ENCODE data around the gene ZBTB21.

The ZBTB21 gene

DNA sequence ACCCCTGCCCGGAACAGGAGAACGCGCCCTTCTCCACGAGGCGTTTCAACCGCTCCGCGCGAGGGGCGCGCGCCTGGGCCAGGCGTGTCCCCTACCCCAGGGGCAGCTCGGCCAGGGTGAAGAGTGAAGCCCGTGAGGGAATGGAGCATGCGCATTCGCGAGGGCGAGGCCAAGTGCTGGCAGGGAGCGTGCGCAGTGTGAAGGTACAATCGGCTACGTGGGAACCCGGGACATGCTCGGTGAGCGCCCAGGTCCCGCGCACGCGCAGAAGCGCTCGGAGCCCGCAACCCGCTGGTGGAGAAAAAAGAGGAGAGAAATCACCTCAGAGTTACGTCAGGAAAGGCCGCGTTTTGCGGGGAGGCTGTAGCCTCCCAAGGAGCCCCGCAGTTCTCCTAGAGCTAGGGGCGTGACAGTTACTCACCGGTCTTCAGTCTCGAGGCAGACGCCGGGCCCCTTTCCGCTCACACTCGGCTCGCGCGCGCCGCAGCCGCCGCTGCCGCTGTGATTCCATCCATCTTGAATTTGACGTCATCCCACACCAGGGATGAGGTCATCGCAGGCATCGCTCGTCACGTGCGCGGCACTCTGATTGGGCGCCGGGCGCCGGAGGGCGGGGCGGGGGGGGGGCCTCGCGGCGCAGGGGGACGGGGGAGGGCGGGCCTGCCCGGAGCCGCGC, at the start of gene ZBTB21:
TSS of gene ZBTB21 (minus strand) at position 530 of the 676 bp plus-strand sequence. CDS start 16,265 bp downstream, outside the sequence.
- peak; percentile 96 for DNase-seq (ENCODE audit: low read depth)

DNA sequence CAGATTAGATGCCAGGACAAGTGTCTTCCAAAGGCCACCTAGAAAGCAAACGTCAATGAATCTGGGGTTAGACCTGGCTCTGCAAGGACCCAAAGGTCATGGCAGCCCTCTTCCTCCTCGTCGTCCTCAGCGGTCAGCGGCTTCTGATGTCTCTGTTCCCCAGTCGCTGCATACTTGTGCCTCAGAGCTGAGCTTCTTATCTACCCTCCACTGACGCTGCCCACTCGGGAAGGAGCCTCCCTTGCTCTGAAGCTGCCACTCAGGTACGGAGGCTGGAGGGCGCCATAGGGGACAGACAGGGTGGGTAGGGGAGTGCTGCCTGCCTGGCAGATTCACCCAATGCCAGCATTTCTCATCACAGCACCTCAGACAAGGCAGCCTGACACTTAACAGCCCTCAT, 49.6 kb upstream of the ZBTB21 start:
- DNase-seq (ENCODE audit: low read depth) = no peak

DNA sequence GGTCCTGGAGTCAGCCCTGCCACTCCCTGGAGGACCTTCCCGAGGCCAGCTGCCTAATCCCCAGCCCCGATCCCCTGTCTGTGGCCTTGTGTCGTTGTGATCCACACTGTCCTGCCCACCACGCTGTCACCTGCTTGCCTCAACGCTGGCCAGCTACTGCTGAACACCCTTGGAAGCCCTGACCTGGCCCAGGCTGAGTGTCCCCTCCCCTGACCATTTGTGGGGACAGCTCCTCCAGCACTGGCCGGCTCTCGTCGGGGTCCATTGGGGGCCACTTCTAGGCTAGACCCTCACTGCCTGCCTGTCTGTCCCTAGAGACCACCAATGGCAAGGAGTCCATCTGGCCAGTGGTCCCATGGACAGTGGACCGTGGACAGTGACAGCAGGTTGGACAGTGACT, 49.0 kb upstream of the ZBTB21 start:
- DNase-seq (ENCODE audit: low read depth) = no peak

DNA sequence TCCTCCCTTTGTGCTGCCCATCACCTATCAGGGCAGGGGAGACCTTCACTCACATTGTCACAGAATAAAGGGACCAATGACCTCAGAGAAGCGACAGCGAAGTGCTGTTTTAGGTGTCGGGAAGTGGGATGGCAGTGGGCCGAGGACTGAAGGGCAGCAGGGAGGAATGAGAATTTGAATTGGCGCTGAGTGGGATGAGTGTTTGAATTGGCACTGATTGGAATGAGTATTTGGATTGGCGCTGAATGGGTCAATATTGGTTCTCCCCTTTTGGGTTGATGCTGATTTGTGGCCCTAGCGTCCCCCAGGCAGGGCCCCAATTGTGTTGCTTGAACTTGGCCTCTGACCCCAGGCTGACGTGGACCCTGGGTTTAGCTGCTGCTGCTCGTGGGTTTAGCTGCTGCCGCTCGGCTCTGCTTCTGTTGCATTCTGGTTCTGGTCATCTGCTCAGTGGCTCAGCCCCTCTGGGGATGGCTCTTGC, 48.5 kb upstream of the ZBTB21 start:
- no peak for DNase-seq (ENCODE audit: low read depth)

DNA sequence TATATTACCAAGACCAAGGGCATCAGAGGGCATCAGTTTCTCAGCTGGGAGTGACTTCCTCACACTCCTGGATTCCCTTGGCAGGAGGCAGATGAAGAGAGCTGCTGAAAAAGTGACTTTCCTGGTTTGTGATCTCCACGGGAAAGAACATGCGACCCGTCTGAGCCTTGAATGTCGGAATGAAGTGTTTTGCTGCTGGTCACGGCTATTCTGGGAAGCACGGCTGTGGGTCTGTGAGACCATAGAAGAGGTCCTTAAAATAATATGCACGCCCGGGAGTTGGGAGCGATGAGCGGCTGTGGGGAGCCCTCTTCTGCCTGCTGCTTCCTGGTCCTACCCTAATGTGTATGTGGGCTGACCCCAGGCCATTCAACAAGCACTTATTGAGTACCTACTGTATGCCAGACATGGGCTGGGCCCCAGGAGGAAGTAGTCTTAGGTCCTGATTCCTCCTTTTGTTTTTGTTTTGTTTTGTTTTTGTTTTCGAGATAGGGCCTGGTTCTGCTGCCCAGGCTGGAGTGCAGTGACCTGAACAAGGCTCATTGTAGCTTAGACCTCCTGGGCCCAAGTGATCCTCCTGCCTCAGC, 47.8 kb upstream of the ZBTB21 start:
- DNase-seq (ENCODE audit: low read depth) = no peak

DNA sequence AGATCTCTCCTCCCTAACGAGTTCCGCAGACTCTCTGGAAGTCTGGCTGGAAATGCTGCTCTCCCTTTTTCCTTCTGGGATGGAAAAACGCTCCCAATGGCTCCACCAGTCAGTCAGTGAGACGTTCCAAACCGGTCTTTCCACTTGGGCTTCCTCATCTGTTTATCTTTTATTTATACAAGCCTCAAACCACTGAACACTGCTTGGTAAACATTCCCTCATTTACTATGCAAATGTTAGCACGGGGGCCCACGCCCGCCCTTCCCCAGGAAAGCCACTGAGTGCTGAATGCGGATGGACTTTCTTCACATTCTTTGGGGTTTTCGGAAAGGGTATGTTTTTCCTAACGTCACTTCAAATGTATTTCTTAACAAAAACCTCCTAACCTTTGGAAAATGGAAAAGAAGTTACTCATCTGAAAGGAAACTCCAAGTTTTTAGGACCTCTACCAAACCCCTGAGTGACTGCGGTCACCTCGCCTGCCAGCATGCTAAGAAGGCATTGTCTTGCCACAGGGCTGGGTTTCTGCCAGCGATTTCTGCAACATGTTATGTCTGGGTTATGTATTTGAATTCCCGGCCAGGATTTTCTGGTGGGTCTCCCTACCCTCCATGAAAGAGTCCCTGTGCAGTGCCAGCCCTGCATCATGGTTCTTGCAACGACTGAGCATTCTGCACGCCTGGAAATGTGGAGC, 47.0 kb upstream of the ZBTB21 start:
- no peak for DNase-seq (ENCODE audit: low read depth)

DNA sequence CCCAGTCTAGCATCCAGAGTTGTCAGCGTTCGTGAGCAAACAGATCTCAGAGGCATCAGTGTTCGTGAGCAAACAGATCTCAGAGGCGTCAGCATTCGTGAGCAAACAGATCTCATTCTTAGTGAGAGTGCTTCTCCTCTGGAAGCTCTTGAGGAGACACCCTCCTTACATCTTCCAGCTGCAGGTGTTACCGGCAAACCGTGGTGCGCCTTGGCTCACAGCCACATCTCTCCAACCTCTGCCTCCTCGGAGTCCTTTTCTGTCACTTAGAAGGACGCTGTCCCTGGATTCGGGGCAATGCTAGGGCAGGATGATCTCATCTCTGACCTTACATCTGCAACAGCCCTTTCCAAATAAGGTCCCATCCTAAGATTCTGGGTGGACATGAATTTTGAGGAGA, 46.3 kb upstream of the ZBTB21 start:
- no peak for DNase-seq (ENCODE audit: low read depth)

DNA sequence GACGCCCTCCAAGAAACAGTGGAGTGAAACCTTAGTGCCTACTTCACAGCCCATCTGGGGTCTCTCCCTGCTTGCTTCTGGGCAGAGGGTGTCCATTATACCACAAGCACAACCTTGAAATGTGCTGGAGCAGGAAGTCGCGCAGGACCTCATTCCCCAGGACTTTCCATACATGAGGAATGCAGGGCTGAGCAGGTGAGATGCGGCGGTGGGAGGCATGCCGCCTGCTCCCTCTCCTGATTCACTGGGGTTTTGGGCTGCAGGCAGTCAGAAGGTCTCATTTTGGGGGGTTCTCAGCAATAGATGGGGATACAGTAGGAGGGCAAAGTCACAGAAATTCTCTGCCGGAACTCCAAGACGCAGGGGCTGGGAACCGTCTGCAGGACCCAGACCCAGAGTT, 45.3 kb upstream of the ZBTB21 start:
- no peak for DNase-seq (ENCODE audit: low read depth)

DNA sequence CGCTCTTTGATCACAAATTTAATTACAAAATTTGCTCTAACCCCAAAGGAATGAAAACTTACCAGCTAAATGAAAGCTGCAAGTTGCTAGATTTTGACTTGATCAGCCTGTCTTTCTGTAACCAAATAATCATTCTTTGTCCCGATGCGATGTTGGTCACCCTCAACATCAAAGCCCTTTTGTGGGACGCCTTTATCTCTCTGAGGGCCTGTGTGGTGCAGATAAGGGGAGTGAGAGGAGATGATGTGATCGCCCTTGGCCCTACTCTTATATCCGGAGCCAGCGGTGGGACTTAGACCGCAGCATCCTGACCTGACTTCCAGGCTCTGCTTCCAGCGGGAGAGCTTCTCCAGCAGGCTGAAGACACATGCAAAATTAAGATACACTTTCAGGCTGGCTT, 41.6 kb upstream of the ZBTB21 start:
- DNase-seq (ENCODE audit: low read depth) = no peak

DNA sequence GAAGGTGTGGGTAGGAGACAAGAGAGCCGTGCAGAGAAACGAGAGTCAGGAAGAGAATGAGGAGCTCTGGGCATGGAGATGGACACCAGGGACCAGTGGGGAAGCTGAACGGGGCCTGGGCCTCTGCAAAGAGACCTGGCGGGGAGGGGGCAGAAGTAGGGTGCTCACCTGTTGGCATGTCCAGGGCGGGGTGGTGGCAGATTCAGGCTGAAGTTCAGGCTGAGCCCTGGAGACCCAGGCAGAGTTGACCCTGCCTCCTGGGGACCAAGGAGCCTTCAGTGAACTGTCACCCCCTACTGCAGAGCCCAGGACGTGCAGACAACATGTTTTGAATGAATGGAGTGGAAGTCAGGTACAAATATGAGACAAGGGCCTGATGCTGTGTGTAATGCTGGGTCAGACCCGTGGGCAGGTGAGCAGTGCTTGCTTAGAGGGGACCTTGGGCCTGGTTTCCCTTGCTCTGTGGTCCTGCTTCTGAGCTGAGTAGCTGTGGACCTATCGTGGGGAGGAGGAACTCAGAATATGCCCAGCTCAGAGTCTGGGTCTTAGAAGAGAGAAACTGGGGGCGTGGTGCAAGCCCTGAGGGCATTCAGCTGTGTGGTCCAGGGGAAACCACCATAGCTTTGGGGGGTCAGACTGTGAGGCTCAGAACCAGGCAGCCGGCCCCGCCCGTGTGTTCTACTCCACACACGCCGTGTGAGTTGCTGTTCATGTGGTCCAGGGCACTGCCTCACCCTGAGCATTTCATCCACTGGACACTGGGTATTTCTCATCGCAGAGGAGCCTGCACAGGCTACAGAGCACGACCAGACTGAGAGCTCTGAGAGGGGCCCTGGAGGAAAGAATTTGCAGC, 39.6 kb upstream of the ZBTB21 start:
- DNase-seq (ENCODE audit: low read depth) = no peak

DNA sequence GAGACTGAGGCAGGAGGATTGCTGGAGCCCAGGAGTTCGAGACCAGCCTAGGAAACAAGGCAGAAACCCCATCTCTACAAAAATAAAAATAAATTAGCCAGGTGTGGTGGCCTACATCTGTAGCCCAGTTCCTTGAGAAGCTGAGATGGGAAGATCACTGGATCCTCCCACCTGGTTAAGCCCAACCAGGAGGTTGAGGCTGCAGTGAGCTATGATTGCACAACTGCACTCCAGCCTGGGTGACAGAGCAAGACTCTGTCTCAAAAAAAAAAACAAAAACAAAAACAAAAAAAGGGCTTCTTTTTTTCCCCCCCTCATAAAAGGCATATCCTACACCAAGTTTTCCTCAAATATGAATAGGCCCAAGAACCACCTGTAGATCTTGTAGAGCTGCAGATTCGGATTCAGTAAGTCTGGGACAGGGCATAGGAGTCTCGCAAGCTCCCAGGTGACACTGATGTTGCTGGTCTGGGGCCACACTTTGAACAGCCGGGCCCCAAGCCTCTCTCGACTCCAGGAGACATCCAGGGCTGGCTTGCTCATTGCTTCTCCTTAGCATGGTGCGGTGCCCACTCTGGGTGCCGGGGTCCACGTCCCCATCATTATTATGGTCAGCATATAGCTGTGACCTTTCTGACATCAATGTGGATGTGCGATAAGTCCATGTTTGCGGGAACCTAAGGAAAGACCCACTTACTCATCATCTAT, 38.9 kb upstream of the ZBTB21 start:
- DNase-seq (ENCODE audit: low read depth) = no peak

DNA sequence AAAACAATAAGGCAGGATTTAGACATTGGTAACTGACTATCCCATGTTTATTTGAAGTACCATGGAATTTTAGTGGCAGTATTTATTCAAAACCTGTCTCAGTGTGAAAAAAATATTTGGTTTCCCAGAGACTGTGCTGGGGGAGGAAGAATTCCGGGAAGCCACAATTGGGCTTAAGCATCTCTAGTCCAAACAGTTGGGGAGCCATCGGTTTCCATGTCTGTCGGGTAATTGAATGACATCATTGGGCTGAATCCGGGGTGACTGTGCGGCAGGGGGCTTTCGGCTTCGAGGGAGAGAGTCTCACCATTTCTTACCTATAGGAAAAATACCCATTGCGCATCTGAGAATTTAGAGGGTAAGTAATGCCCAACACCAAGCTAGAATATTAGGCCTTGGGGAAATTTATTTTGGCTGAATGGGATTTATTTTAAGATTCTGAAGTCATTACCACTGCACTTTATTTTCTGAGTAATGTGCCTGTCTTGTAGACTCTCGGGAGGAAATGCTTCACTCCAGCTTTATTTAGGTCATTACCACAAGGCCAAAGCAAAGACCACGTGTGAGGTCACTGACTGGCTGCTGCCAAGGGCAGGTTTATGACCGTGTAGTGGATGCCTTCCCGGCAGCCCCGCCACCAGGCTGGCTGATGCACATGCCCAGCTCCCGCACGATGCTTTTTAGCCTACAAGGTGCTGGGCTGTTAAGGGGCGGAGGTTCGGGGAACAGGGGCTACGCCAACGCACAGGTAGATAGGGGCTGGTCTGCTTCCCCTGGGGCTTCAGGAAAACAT, 37.9 kb upstream of the ZBTB21 start:
- DNase-seq (ENCODE audit: low read depth) = no peak

DNA sequence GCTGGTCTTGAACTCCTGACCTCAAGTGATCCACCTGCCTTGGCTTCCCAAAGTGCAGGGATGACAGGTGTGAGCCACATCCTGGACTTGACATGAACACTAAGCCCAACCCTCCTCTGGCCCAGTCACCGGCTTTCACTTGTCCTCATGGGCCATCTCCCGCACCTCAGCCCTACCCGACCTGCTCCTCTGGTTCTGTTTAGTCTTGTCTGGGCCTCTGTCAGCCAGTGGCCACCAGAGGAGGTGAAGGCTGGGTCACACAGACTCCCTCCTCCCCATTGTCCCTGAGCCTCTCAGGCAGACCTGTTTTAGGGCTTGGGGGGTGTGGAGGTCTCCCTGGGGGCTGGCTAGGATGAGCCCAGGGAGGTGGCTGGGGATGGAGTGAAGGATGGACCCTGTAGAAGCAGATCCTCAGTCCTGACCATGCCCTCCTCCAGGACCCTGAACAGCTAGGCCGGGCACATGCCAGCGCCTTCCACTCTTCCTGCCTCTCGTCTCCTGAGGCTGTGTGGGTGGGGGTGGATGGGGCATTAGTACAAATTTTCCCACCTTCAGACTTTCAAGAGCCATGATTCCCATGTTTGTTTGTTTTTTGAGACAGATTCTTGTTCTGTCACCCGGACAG, 34.8 kb upstream of the ZBTB21 start:
- no peak for DNase-seq (ENCODE audit: low read depth)

DNA sequence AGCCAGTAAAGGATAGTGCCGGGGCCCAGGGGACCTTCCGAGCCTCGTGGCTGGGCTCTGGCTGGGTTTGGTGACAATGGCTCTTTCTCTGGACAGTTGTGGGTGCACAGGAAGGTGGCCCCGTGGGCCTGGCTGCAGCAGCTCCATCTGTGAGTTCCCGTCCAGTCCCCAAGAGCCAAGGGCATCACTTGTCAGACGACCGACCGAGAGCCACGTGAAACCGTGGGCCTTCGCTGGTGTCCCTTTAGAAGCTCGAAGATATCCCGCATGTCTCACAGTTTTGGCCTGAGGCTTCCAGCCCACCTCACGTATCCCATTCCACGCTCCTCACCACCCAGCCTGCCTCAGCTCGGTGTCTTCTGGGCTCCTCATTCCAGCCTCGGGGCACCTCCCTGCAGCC, 33.8 kb upstream of the ZBTB21 start:
- no peak for DNase-seq (ENCODE audit: low read depth)

DNA sequence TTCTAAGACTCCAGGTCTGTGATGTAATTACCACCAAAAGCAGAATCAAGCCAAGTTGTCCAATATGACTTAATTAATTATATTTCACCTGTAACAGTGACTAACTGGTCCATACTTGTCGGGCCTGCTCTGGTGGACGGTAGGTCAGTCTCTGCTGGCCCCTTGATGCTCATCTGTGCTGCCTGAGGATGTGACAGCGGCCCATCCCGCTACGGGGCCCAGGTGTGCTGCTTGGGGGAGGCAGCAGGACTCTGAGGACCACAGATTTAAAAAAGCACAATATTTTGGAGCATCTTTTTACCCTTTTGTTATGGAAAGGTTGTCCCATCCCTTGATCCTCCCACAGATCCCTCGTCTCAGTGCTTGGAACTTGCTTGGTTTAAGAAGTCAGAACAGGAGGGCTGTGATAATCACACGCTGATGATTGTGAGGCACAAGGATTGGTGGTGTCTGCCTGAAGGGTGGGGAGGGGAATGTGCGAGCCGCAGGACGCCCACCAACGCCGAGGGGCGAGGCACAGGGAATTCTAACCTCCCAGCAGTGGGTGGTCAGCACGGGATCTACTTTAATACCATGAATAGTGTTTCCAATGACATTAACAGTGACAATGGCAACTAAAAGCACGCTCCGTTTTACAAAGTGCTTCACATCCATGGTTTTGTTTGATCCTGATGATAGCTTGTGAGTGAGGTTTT, 33.2 kb upstream of the ZBTB21 start:
- no peak for DNase-seq (ENCODE audit: low read depth)

DNA sequence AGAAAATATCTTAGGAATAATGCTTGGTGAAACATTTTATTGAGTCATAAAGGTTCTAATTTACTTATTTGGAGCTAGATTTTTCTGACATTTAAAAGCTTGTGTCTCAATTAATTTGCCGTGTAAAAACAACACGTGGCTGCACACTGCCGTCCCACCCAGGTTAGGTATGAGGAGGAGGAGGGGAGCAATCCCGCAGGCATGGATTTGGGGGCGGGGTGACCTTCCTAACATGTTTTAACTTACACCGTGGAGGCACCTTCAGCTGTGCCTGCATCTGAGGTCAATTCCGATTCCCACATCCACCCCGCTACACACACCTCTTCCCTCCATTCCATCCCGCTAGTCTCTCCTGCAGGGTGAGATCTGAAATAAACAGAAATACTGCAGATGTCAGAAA, 32.5 kb upstream of the ZBTB21 start:
- DNase-seq (ENCODE audit: low read depth) = no peak

DNA sequence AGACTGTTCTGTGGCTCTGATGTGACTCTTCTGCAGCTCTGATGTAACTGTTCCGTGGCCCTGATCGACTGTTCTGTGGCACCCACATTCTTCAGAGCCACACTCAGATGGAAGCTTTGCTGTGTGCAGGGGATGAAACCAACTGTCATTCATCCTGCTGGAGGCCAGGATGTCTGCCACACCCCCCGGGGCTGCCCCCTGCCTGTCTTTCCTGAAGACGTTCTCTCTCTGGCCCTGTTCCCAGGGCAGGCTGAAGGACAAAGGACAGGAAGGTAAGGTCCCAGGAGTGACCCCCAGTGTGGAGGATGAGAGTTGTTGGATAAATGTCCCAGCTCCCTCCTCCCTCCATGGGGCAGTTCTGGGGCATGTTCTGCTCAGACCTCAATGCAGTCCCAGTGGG, 31.6 kb upstream of the ZBTB21 start:
- no peak for DNase-seq (ENCODE audit: low read depth)

DNA sequence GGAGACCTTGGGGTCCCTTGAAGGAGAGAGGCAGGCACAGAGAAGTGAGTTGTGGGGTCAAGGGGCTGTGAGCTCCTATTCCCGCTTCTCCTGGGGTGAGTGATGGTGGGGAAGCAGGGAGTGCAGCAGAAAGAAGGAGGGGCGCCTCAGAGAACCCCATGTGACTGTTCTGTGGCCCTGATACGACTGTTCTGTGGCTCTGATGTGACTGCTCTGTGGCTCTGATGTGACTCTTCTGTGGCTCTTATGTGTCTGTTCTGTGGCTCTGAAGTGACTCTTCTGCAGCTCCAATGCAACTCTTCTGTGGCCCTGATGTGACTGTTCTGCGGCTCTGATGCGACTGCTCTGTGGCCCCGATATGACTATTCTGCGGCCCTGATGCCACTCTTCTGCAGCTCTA, 31.1 kb upstream of the ZBTB21 start:
- no peak for DNase-seq (ENCODE audit: low read depth)

DNA sequence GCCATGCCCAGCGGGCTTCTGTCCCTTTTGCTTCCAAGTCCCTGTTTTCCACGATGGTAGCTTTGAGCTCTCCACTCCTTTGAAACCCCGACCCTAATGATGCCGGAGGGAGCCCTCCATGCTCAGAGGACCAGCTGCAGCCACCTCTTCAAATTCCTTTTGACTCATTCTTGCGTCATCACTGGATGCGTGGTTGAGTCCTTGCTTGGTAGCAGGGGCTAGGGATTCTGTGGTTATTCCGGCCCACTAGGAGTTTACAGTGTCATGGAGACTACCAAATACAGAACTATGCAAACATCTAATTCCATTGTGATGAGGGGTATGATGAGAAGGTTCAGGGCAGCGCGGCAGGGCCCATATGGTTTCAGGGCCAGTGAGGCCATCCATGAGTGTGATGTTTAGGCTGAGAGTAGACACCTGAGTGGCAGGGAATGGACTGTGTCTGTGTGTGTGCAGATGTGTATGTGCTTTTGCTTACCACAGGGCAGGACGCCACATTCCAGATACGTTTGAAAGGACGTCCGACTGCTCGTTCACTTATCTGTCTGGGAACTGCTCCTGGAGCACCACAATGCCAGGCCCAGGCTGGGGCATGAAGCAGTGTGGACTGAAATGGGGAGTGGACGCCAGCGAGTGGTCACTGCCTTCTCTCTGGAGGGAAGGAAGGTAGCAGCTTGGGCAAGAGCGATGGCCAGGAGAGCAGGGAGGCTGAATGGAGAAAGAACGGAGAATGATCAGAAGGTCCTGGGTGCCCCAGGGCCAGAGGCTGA, 30.4 kb upstream of the ZBTB21 start:
- DNase-seq (ENCODE audit: low read depth) = no peak

Data from T-helper 22 cell (primary cell).